GM19239 (cell line): ENCODE measurements around the gene ARTN.

Experiments
- DNase-seq: peaks from one replicate; pipeline ENCODE4 v3.0.0; 2011; ENCODE audit warnings: low spot score; ENCODE audit not compliant: insufficient read length
- FAIRE-seq: peaks from 2 replicates; lab custom pipeline; 2011; peaks lifted over from hg19 to GRCh38; lab: Jason Lieb, UNC

The ARTN gene

DNA sequence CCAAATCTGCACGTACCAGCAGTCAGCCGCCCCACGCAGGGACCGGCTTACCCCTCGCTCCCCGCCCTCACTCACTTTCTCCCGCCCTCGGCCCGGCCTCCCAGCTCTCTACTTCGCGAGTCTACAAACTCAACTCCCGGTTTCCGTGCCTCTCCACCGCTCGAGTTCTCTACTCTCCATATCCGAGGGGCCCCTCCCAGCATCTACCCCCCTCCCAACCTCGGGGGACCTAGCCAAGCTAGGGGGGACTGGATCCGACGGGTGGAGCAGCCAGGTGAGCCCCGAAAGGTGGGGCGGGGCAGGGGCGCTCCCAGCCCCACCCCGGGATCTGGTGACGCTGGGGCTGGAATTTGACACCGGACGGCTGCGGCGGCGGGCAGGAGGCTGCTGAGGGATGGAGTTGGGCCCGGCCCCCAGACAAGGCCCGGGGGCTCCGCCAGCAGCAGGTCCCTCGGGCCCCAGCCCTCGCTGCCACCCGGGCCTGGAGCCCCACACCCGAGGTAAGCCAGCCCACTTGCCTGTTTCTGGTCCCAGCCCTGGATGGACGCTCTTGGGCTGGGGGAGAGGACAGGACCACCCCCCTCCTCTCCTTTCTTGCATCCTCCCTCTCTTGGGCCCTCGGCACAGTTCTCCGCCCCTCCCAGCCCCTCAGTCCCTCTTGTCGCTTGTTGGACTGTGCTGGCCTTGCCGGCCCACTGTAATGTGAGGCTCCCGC lies at the start of gene ARTN:
Gene ARTN, plus strand, starts transcription at position 416 of the 715 bp plus-strand sequence. CDS start 1,856 bp downstream, outside the sequence.
- DNase-seq (no peak), FAIRE-seq (no peak)

DNA sequence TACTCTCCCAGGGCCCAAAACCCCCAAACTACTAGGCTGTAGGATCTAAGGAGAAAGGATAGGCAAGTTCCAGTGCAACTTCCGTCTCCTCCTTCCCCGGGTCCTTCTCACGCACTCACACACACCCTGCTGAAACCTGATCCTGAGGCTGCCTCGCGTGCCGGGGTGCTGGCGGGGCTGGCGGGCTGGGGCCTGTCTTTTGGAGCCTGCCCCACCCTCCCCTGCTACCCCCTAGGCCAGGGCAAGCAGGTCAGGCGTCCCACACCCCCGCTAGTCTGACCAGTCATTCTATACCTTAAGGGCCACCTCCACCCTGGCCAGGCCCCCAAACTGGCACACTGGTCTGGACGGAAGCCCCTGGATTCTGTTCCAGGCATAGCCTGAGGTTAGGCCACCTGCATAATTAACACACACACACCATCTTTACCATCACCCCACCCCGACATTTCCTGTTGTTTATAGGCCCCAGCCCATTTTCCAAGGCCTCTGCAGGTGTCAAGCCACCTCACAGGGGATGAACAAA lies 48.3 kb upstream of the ARTN start:
- DNase-seq (no peak), FAIRE-seq (no peak)

GRCh38 chr1:43887748-43888147 lies 45.9 kb upstream of the ARTN start:
- DNase-seq, result no peak
- FAIRE-seq, result no peak

GRCh38 chr1:43890815-43891214 lies 42.8 kb upstream of the ARTN start:
- no peak for FAIRE-seq

DNA sequence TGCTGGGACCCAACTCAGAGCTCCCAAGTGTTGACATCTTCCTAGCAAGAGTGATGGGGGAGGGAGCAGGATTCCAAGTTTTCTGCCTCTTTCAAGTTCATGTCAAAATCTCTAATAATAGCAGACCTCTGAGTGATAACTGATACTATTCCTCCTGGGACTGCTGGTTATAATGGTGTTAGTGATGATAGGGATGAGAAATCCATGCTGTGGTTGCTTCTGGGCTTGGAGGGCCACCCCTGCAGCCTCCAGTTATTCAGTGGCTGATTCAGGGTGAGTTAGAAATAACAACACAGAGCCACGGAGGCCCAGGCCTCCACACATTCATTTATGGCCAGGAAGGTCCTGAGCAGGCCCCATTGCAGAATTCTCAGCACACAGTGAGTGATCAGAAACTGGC lies 40.6 kb upstream of the ARTN start:
- DNase-seq, result no peak

More at GRCh38 chr1:43890815-43891214, 42.8 kb upstream of the ARTN start:
- DNase-seq, result no peak

GRCh38 chr1:43898981-43899380 lies 34.6 kb upstream of the ARTN start:
- DNase-seq (no peak), FAIRE-seq (no peak)

More for the DNA sequence above, 40.6 kb upstream of the ARTN start:
- no peak for FAIRE-seq

DNA sequence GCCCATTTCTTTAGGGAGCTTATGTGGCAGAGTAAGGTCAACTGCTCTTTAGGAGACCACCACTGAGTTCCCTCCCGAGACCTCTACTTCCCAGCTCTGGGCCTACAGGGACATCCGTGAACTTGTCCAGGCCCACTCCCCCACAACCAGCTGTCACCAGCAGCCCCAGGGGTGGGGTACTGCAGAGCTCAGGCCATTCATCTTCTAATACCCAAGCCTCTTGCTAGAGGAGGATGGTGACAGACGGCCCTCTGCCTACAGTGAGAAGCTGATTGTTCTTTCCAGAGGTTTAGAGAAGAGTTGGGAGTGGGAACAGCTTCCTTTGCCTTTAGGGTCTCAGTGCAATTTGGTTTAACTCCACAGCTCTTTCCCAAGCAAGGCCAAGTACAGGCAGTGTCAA lies 33.2 kb upstream of the ARTN start:
- no peak for FAIRE-seq
- DNase-seq, result no peak

GRCh38 chr1:43901196-43901961 lies 32.2 kb upstream of the ARTN start:
- DNase-seq, result no peak
- FAIRE-seq, result no peak

DNA sequence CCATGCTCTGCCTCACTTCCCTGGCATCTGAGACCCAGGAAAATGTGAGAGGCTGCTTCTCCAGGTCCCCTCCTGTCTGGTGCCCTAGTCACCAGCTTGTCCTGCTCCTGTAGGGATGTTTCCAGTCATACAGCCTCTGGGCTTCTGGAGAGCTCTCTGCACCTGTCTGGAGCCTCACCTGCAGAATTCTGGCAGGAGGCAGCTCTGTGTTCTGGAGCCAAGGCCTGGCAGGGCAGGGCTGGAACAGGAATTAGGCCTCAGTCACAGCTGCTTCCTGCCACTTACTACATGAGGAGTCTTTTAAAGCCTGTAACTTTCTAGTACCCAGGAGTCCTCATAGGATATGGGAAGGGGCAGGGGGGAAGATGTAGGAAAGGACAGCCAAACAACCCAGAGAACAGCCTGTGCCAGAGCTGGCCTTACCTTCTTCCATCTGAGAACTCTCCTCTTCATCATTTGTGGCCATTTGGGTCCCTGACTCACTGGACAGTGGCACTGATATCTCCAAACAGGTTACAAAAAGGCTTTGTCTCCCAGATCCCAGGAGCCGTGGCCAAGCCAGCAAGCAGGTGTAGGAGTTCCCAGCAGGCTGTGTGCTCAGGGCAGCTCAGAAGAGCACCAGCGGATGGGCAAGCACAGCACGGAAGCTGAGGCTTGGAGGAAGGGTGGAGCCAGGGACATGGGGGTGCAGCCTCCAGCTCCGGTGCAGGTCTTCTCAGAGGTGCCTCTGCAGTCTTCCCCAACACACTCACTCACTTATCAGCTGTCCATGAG lies 31.4 kb upstream of the ARTN start:
- no peak for FAIRE-seq
- DNase-seq, result no peak

DNA sequence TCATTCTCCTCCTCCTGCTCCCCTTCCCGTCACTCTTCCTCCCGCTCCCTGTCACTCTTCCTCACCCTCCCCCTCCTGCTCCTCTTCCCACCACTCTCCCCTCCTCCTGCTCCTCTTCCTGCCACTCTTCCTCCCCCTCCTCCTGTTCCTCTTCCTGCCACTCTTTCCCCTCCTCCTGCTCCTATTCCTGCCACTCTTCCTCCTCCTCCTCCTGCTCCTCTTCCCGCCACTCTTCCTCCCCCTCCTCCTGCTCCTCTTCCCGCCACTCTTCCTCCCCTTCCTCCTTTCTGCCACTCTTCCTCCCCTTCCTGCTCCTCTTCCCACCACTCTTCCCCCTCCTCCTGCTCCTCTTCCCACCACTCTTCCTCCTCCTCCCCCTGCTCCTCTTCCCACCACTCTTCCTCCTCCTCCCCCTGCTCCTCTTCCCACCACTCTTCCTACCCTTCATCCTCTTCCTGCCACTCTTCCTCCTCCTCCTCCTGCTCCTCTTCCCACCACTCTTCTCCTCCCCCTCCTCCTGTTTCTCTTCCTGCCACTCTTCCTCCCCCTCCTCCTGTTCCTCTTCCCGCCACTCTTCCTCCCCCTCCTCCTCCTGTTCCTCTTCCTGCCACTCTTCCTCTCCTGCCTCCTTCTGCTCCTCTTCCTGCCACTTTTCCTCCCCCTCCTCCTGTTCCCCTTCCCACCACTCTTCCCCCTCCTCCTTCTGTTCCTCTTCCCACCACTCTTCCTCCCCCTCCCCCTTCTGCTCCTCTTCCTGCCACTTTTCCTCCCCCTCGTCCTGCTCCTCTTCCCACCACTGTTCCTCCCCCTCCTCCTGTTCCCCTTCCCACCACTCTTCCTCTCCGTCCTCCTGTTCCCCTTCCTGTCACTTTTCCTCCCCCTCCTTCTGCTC lies 28.7 kb upstream of the ARTN start:
- no peak for FAIRE-seq

DNA sequence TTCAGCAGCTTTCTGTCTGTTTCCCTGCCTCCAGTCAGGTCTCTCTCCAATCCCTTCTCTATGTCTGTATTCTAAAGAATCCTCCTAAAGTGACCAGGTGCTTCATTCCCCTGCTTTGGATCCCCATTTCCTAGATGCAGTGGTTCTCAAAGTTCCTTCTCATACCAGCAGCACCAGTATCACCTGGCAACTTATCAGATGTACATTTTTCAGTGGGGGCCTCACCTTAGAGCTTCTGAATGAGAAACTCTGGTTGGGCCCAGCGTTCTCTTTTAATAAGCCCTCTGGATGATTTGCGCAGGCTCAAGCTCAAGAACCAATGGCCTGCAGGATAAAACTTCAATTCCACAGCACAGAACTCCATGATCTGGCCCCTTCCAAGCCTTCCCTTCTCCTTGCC lies 25.4 kb upstream of the ARTN start:
- no peak for DNase-seq
- no peak for FAIRE-seq

More for the DNA sequence above, 28.7 kb upstream of the ARTN start:
- no peak for DNase-seq

GRCh38 chr1:43908858-43909257 lies 24.7 kb upstream of the ARTN start:
- FAIRE-seq (no peak), DNase-seq (no peak)

DNA sequence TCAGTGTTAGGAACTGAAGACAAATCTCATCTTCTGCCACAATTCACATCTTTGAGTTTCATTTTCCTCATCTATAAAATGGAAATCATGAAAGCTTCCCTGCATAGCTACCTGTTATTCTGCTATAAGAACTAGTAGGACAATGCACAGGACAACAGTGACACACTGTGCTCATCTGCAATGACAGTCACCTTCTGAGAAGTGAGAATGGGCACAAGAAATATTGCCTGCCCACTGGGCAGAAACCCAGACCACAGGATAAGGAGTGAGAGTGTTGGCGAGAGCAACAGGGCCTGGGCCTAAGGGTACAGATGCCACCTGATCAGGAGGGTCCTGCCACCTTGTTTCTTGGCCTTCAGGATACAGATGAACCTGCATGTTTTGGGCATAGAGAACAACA lies 23.3 kb upstream of the ARTN start:
- no peak for FAIRE-seq
- DNase-seq, result no peak

DNA sequence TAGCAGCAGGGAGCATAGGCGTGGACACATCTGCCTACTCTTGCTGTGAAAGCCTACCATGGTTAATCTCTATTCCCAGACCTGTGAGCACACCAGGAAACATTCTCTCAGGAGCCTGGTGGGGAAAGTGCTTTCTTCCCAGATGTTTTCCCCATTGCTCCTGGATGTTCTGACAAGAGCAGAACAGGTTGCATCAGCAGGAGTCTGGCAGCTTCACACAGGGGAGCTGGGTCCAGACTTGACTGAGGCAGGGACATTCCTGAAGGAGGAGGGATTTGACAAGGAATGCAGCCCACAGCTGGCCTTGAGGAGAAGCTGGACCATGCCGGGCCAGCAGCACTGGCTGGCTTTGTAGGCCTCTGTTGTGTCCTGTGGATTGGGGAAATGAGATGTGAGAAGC lies 21.0 kb upstream of the ARTN start:
- no peak for FAIRE-seq
- no peak for DNase-seq

GRCh38 chr1:43913051-43913501 lies 20.5 kb upstream of the ARTN start:
- DNase-seq (no peak), FAIRE-seq (no peak)

GRCh38 chr1:43913666-43914360 lies 19.8 kb upstream of the ARTN start:
- DNase-seq, result no peak
- no peak for FAIRE-seq

DNA sequence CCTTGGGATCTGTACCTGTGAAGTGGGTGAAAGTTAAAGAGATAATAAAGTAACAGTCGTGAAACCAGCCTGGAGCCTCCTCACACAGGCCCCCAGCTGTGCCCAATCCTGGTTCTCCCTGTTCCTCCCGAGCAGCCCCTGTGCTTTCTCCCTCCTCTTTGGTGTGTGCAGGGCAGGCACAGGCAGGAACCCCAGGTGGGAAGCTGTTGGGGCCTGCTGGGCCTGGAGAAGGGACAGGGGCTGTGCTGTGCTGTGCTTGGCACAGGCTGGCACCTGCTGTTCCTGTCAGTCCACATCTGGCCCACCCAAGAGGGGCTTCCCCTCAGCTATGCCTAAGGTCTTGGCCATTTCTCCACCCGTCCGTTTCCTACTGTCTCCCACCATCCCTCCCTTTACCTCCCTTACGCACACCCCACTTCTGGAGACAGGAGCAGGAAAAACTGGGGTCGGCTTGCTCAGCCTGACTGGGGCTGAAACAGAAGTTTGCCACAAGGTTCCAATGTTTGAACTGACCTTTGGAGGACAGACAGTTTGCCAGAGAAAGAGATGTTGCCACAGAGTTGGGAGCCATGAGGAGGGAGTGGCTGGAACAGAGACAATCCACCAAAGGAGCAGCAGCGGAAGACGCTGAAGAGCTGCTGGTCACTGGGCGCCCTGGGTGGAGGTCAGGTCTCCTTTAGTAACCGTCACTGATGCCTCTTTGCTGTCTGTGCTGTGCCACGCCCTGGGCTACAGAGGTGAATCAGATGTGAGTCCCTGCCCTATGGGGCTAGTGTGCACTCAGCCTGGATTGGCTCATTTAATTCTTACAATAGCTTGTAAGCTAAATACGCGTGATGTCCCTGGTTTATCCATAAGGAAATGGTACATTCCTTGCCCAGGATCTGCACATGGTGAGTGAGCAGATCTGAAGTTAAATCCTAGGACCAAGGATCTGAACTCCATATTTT lies 18.8 kb upstream of the ARTN start:
- FAIRE-seq, result no peak

GRCh38 chr1:43919906-43920305 lies 13.7 kb upstream of the ARTN start:
- no peak for DNase-seq
- FAIRE-seq, result no peak

More for the DNA sequence above, 18.8 kb upstream of the ARTN start:
- no peak for DNase-seq
